HG03095 (cell line): ENCODE results near the gene KAT2B.

Experiments
- ATAC-seq: cut with Tn5 transposase; IDR thresholded peaks from one replicate; pipeline ENCODE4 v1.9.1; 2021; ENCODE audit warnings: moderate library complexity; ENCODE audit not compliant: unreplicated experiment

Gene KAT2B

DNA sequence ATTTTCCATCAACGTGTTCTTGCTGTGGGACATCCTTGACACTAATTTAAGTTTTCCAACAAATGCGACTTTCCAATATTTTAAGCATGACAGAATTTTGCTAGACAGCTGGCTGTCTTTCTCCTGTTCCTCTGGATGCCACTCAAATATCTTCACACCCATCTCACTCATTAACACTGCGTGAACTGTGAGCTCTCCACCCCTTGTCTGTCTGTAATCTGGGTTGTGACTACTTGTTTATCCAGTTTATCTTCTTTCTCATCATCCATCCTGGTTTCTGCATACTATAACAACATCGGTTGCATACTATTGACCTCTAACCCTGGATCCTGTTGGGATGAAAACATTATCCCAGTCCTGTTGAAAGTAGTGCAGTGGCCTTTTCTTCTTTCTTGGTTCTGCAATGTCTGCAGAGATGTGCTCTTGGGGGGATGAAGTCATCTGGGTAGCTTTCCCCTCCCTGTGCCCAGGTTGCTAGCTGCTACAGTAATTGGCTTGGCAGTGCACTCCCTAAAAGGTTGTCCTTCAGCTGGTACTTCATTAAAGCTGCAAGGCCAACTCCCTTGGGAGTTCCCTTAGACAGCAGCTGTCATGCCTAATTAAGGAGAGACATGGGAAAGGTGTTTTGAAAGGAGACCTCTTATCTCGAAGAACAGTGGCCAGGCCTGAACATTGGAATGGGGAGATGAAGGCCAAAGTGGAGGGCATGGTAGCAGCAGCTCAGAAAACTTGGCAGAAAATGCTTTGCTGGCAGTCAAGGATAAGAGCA lies 24.7 kb downstream of the KAT2B start:
- no peak for ATAC-seq

DNA sequence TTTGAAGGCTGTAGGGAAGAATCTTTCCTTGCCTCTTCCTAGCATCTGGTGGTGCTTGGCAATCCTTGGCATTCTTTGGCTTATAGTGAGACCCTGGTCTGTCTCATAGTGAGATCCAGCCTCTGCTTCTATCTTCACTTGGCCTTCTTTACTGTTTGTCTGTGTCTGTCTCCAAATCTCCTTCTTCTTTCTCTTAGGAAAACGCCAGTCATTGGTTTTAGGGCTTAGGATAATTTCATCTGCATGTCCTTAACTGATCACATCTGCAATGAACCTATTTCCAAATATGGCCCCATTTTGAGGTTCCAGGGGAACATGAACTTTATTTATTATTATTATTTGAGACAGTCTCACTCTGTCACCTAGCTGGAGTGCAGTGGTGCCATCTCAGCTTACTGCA lies 25.8 kb downstream of the KAT2B start:
- no peak for ATAC-seq

DNA sequence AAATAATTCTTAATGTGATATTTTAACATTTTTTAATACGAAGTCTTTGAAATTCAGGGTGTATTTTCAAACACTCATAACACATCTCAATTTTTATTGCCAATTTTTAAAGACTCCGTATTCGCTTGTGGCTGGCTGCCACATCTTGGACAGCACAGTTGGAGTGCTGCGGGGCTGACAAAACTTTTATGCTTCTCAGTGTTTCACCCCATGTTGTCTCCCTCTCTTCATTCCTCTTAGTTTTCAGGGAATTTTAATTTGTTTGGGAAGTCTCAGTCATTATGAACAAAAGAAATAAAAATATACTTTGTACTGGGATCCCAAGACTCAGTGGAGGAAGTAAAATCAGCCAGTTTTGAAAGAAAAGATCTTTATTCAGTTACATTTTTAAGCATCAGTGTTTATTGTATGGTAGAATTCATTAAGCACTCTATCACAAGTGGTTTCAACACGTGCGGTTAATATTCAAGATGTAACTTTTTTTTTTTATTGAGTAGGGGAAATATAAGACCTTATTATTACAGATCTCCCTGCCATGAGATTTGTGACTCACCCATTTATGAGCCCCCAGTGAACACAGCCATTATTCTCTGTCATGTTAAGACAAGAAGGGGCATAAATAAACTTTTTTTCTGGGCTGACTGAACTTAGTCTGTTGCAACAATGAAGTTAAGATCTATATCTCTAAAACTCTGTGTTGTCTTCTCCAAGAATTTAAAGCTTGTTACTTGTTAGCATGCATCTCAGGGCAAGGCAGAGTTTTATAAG lies 26.8 kb downstream of the KAT2B start:
- no peak for ATAC-seq

DNA sequence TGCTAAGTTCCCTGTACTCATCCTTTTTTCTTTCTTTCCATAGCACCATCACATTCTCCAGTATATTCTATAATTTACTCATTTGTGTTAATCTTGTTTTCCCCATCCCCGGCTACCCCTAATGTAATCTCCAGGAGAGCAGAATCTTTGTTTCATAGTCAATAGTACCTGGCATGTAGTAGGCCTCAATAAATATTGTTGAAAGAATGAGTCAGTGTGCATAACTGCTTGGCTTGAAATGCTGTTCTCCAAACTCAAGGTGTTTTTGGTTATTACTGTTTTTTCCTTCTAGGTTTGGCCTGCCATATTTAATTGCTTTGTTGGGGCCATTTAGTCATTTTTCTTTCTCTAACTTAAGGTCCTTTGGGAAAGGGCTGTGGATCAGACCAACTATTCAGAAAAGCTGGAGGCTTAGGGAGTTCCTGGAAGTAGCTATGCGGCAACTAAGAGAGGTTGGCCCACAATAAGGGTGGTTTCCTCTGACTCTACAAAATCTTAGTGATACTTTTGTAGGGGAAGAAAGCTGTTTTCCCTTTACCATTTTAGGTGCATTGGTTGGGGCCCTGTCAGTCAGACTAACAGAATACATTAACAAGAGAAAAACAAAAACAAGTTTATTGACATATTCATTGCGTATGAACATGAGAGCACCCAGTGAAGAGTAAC lies 28.4 kb downstream of the KAT2B start:
- ATAC-seq: no peak

DNA sequence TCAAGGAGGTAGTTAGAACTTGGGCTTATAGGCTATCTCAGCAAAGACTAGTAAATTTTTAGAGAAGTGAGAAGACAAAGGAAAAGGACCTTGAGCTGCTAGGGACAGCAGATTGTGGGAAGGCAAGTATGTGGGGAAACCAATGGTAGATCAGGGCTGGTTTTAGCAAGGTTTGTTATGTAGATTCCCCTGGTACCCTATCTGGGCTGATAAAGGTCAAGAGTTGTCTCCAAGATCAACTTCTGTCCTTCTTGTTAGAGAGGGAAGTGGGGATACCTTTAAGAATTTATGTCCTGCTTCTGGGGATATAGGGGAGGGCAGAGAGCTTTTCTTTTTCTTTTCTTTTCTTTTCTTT lies 28.9 kb downstream of the KAT2B start:
- ATAC-seq: no peak

- no peak for ATAC-seq
Measured at GRCh38 chr3:20071175-20071574, 30.9 kb downstream of the KAT2B start.

DNA sequence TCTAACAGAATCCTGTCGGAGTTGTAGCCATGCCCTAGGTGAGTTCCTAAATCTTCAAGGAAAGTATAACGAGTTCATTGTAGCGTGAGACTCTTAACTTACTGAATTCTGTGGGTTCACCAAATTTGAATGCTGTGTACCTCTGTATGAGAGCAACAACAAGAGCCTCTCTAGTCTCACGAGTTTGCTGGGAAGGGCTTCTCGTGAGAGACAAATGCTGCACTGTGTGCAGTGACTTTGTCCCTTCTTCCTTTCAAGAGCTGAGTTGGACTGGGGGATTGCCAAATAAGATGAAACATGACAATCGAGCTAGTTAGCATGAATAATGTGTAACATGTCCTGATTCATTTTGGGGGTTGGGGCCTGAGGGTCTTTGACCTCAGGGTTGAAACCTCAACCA lies 32.2 kb downstream of the KAT2B start:
- ATAC-seq: no peak

GRCh38 chr3:20073068-20073467 lies 32.8 kb downstream of the KAT2B start:
- no peak for ATAC-seq

- ATAC-seq: no peak
Measured at GRCh38 chr3:20073683-20074082, 33.4 kb downstream of the KAT2B start.

- no peak for ATAC-seq
Measured at GRCh38 chr3:20074226-20075063, 34.2 kb downstream of the KAT2B start.

DNA sequence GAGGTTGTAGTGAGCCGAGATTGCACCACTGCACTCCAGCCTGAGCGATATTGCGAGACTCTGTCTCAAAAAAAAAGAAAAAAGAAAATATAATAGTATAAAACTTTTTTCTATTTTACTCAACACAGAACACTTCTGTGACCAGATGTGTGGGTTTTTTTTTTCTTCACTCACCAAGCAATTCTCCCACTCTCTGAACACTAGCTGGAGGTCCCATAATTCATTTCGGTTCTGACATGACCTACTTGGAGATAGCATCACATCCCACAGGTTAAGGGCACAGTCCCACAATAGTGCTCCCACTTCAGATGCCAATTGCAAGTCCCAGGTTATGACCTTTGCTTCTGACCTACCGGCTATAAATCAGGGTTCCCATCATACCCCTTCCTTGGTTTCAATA lies 35.0 kb downstream of the KAT2B start:
- ATAC-seq: no peak

- ATAC-seq: no peak
Measured at GRCh38 chr3:20076296-20076997, 36.2 kb downstream of the KAT2B start.

DNA sequence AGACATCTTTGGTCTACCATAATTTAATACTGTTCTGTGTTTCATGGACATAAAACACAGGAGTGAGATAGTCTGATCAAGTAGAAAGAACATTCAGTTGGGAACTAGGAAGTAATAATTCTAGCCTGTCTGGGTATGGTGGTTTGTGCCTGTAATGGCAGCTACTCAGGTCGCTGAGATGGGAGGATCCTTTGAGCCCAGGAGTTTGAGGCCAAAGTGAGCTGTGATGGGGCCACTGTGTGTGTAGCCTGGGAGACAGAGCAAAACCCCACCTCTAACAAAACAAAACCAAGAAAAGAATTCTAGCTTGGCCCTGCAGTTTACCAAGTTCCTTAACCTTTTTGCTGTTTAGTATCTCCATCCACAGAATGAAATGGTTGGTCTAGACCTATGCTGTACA lies 36.8 kb downstream of the KAT2B start:
- no peak for ATAC-seq

DNA sequence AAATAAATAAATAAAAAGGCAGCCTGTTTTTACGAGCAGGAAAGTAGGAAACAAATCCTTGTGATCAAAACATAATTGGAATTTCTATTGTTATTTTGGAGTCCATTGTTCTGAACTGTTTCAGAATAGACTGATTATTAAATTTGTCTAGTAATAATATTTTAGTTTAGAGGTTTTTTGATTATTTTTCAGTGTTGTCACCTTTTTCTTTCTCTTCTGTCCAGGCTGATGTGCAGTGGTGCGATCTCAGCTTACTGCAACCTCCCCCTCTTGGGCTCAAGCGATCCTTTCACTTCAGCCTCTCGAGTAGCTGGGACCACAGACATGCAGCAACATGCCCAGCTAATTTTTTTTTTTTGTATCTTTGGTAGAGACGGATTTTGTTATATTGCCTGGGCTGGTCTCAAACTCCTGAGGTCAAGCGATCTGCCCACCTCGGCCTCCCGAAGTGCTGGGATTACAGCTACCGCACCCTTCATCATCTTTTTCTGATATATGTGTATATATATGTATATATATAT lies 38.0 kb downstream of the KAT2B start:
- ATAC-seq: no peak

GRCh38 chr3:20079621-20080020 lies 39.4 kb downstream of the KAT2B start:
- ATAC-seq: no peak

DNA sequence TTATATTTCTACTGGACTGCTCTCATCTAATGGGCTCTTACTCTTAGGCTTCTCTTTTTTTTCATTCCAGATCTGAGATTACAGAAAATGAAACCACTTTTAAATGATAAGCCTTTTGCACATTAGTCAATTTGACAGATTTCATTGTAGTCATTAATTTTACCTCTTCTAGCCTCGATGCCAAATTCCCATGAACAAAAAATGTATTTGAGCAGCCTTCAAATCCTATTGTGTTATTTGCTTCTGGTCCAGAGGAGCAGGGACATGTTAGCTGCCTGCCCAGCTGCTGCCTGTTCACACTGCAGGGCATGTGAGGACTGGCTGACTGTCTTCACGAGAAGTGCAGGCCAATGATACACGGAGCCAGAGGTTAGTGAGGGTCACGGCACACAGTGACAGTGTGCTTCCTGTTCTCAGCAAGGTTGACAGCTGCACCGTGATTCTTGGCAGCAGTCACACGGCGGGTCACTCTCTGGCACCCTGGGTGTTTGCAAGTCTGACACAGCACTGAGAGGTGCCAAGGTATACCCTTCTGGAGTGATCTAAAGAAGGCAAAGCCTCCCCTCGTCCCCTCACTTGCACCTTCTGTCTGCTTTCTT lies 40.8 kb downstream of the KAT2B start:
- peak; percentile 89 for ATAC-seq

DNA sequence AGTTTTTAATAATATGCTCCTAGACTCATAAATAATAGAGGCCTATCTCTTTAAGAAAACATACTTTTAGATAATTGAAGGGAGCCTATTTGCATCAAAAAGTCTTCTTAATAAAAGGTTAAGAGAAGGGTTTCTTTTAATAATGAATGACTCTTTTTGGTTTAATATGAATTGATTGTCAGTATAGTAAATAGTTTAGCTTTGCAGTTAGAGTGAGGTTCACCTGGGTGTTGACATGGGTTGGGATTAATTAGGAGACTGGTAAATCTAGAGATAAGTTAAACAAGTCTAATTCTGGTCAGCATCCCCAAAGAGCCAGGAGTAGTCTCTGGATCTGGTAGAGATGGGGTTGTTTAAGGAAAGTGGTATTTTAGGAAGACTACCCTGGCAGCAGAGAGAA lies 43.0 kb downstream of the KAT2B start:
- ATAC-seq: no peak

DNA sequence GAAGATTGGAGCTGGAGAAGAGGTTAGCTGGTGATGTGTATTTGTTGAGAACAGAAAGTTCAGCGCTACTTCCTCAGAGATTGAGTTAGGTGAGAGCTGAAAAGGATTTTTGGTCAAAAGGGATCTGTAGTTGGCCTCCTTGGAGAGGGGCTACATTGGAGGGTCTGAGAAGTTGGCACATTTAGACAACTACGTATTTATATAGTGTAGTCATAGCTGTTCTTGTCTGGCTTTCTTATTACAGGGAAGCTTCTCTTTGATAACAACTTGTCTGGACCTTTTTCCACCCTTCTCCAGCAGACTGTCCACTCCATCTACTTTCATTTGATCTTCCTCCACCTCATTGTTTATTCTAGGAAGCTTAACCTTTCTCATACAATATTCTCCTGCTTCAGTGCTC lies 43.7 kb downstream of the KAT2B start:
- no peak for ATAC-seq

GRCh38 chr3:20091331-20092047 lies 51.2 kb downstream of the KAT2B start:
- ATAC-seq: no peak
